Astrocyte of the spinal cord (primary cell): ENCODE data around the gene IPP.
"Not testable (repeated sequence)": the region's sequence is repeated elsewhere in the genome, so short reads cannot be mapped to it uniquely, and the experiment has no call there.

Source experiments
- DNase-seq: peaks from one replicate; pipeline ENCODE4 v3.0.0; 2011; ENCODE audit warnings: low read depth, low spot score
- H3K4me3 ChIP-seq: 2 replicates; pipeline ENCODE4 v1.5.1; 2011; ENCODE audit warnings: low read depth, mild to moderate bottlenecking, low read length, moderate library complexity
- CTCF ChIP-seq: IDR thresholded peaks from 2 replicates; pipeline ENCODE4 v1.5.1; 2012; ENCODE audit warnings: low read depth, mild to moderate bottlenecking, low read length, inconsistent platforms
- in situ Hi-C: cut with HindIII; loops from 2 replicates; pipeline ENCODE4 v1.10.0; 2017; ENCODE audit warnings: low sequenced_read_pairs

Gene IPP

GRCh38 chr1:45722809-45723208 lies 27.6 kb downstream of the IPP start:
- in situ Hi-C loops = no loop called here
- DNase-seq = no peak
- no peak for TF ChIP-seq CTCF
- no peak overlapping the region for H3K4me3 ChIP-seq

- in situ Hi-C loops = no loop called here
- DNase-seq = peak; percentile 4
These were observed 29.2 kb downstream of the IPP start for GRCh38 chr1:45721207-45721606.

GRCh38 chr1:45718289-45718688 lies 32.2 kb downstream of the IPP start:
- no peak overlapping the region for H3K4me3 ChIP-seq
- no peak for TF ChIP-seq CTCF
- in situ Hi-C loops = no loop called here
- no peak for DNase-seq

More at GRCh38 chr1:45721207-45721606, 29.2 kb downstream of the IPP start:
- TF ChIP-seq CTCF = no peak
- H3K4me3 ChIP-seq = no peak overlapping the region

GRCh38 chr1:45717386-45717785 lies 33.1 kb downstream of the IPP start:
- H3K4me3 ChIP-seq, DNase-seq, in situ Hi-C loops: not testable (repeated sequence)

GRCh38 chr1:45716700-45717099 lies 33.8 kb downstream of the IPP start:
- no peak for TF ChIP-seq CTCF
- in situ Hi-C loops = no loop called here
- no peak for DNase-seq
- no peak overlapping the region for H3K4me3 ChIP-seq

- in situ Hi-C loops = no loop called here
- no peak overlapping the region for H3K4me3 ChIP-seq
- no peak for TF ChIP-seq CTCF
- DNase-seq = no peak
These were observed 36.7 kb downstream of the IPP start for GRCh38 chr1:45713711-45714110.

GRCh38 chr1:45704637-45705036 lies 45.8 kb downstream of the IPP start:
- no peak for DNase-seq
- TF ChIP-seq CTCF = no peak
- in situ Hi-C loops = no loop called here
- no peak overlapping the region for H3K4me3 ChIP-seq
